VCaP (cell line): ENCODE results near the gene RPS19.

ENCODE experiments used
- H3K27ac ChIP-seq: fragments of 450-650 bp; 2 replicates; pipeline ENCODE4 v1.5.1; 2017
- TF ChIP-seq, protein P1 (sequence below): fragments of 450-650 bp; conservative IDR thresholded peaks from 2 replicates; pipeline ENCODE4 v1.5.1; 2017; ENCODE audit warnings: mild to moderate bottlenecking, moderate library complexity

Gene RPS19

DNA sequence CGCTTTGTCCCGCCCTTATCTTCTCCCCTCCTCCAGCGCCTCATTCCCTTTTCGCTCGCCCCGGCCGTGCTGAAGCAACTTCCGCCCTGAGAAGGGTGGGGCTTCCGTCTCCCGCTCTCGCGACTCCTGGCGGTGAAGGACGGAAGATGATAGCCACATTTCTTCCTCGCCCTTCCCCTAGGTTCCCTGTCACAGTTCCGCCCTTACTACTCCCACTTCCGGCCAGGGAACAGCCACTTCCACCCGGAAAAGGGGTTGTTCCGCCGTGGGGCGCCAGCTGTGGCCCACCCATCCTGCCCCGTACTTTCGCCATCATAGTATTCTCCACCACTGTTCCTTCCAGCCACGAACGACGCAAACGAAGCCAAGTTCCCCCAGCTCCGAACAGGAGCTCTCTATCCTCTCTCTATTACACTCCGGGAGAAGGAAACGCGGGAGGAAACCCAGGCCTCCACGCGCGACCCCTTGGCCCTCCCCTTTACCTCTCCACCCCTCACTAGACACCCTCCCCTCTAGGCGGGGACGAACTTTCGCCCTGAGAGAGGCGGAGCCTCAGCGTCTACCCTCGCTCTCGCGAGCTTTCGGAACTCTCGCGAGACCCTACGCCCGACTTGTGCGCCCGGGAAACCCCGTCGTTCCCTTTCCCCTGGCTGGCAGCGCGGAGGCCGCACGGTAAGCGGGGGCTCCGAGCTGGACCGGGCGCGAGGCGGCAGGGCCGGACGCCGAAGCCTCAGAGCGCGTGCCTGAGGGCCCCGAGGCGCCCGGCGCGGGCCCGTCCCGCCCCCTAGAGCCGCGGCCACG, at the start of gene RPS19:
RPS19 (plus strand) TSS at position 638 of the 801 bp plus-strand sequence. CDS start 520 bp downstream, outside the sequence.
- TF ChIP-seq, protein P1, sequence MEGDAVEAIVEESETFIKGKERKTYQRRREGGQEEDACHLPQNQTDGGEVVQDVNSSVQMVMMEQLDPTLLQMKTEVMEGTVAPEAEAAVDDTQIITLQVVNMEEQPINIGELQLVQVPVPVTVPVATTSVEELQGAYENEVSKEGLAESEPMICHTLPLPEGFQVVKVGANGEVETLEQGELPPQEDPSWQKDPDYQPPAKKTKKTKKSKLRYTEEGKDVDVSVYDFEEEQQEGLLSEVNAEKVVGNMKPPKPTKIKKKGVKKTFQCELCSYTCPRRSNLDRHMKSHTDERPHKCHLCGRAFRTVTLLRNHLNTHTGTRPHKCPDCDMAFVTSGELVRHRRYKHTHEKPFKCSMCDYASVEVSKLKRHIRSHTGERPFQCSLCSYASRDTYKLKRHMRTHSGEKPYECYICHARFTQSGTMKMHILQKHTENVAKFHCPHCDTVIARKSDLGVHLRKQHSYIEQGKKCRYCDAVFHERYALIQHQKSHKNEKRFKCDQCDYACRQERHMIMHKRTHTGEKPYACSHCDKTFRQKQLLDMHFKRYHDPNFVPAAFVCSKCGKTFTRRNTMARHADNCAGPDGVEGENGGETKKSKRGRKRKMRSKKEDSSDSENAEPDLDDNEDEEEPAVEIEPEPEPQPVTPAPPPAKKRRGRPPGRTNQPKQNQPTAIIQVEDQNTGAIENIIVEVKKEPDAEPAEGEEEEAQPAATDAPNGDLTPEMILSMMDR = peak; percentile 78
- H3K27ac ChIP-seq = peak within 1 kb of the TSS; percentile 99

DNA sequence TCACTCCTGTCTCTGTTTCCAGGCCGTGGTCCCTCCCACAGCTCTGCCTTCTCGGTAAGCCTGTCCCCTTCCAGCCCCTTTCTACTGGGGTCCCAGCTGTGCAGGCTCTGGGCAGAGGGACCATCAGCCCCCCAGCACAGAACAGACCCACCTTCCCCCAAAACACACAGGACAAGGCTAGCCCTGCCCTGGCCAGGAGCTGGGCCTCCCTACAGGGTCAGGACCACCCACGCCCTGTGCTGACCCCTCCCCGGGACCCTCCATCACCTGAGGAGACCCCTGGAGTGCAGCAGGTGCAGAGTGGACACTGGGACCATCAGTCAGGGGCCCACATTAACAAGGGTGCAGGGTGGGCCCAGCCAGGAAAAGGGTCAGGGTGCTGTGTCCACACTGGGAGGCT, 49.8 kb upstream of the RPS19 start:
- TF ChIP-seq, protein P1 = no peak

DNA sequence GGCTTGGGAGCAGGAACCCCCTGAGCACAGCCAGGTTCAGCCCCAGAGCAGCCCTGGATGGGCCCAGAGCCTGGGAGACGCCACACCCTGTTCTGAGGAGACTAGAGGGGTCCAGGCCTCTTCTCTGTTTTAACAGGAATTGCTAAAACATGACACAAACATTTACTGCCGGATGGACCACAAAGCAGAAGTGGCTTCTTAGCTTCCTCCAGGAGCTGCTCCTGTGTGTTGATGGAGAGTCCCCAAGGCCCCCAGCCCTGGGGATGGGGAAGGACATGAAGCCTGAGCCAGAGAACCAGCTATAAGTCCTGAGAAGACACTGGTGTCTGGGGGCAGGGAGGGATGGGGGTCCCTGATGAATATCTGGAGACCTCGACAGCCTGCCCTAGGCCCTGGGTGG, 49.0 kb upstream of the RPS19 start:
- H3K27ac ChIP-seq = no peak overlapping the region

More for the DNA sequence above, 49.8 kb upstream of the RPS19 start:
- H3K27ac ChIP-seq = no peak overlapping the region

DNA sequence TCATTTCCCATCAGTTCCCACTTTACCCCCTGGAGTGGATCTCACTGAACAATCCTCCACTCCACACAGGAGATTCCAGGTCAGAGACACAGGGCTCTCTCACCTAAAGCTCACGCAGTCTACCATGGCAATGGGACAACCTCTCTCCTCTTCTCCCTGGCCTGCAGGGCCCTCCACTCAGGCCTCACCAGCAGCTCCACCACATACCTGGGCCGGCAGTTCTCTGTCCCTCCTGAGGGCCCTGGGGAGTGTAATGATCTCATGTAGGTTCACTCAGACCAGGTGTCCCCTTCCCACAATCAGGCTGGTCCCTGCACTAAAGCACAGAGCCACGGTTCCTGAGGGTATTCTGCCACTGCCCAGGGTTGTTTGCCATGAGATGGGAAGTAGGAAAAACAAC, 48.1 kb upstream of the RPS19 start:
- TF ChIP-seq, protein P1 = no peak
- H3K27ac ChIP-seq = no peak overlapping the region

More for the DNA sequence above, 49.0 kb upstream of the RPS19 start:
- TF ChIP-seq, protein P1 = no peak

DNA sequence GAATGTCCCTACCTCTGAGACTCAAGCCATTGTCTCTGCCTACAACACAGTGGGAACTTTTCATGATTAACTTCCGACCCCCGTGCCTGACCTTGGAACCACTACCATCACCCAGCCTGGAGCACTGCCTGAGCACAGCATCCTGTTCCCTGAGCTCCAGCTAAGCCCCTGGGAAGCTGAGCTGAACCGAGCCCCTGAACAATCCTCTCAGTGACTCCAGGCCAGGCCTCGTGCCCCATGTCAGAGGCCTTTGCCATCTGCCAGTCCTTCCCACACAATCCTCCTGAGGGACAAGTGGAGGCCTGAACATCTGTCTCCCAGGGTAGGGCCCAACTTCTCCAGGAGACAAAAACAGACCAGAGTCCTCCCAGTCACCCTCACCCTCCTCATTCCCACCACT, 46.1 kb upstream of the RPS19 start:
- TF ChIP-seq, protein P1 = no peak
- no peak overlapping the region for H3K27ac ChIP-seq

DNA sequence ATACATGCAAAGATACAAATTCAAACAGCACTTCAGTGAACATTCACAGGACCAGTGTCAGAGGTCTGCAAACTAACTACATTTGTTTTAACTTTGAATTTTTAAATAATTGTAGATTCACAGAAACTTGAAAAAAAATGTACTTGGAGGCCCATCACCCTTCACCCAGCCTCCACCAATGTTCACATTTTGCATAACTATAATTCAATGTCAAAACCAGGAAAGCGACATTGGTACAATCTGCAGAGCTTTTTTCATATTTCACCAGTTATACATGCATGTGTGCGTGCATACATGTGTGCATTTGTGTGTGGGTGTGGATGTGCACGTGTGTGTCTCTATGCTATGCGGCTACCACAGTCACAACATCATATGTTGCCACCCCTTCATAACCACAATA, 44.8 kb upstream of the RPS19 start:
- H3K27ac ChIP-seq = no peak overlapping the region
- TF ChIP-seq, protein P1 = no peak

DNA sequence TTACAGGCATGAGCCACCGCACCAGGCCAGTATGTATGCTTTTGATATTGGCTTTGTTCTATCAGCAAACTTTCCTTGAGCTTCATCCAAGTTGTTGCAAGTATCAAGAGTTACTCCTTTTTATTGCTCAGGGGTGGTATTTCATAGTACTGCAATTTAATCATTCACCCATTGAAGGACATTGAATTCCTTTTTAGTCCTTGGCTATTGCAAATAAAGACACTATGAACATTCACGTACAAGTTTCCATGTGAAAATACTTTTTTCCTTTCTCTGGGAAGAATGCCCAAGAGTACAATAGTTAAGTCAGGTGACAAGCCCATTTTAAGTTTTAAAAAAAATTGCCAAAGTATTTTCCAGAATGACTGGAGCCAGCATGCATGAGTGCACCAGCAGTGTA, 43.3 kb upstream of the RPS19 start:
- TF ChIP-seq, protein P1 = no peak
- no peak overlapping the region for H3K27ac ChIP-seq
